ENCODE data around the gene CUX1. TPM values are rescaled to one million over a fixed set of nuclear protein-coding genes. Genes with fewer than 3 reads are reported as not detected.

Gene CUX1
- total RNA-seq, 4 donors from 2014 or later = 42.8 to 59.0 (median 47.4) TPM

DNA sequence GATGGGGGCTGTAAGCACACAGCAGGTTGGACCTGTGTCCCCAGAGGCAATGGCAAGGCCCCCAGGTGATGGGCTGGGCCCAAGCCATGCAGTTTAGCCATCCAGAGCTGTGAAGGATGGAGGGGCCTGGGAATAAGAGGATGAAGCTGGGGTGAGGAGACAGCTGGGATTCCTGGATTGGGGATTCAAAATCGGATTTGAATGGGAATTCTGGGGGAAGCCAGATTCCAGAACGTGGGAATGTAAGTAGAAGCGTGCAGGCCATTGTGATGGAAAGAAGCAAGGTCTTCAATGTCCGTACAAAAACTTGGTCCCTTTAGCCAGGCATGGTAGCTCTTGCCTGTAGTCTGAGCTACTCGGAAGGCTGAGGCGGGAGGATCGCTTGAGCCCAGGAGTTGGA lies 479.1 kb downstream of the CUX1 start:
- TF ChIP-seq, protein P1, sequence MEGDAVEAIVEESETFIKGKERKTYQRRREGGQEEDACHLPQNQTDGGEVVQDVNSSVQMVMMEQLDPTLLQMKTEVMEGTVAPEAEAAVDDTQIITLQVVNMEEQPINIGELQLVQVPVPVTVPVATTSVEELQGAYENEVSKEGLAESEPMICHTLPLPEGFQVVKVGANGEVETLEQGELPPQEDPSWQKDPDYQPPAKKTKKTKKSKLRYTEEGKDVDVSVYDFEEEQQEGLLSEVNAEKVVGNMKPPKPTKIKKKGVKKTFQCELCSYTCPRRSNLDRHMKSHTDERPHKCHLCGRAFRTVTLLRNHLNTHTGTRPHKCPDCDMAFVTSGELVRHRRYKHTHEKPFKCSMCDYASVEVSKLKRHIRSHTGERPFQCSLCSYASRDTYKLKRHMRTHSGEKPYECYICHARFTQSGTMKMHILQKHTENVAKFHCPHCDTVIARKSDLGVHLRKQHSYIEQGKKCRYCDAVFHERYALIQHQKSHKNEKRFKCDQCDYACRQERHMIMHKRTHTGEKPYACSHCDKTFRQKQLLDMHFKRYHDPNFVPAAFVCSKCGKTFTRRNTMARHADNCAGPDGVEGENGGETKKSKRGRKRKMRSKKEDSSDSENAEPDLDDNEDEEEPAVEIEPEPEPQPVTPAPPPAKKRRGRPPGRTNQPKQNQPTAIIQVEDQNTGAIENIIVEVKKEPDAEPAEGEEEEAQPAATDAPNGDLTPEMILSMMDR (IDR thresholded peaks at IDR 0.05; ENCODE audit: low read depth) = no peak

DNA sequence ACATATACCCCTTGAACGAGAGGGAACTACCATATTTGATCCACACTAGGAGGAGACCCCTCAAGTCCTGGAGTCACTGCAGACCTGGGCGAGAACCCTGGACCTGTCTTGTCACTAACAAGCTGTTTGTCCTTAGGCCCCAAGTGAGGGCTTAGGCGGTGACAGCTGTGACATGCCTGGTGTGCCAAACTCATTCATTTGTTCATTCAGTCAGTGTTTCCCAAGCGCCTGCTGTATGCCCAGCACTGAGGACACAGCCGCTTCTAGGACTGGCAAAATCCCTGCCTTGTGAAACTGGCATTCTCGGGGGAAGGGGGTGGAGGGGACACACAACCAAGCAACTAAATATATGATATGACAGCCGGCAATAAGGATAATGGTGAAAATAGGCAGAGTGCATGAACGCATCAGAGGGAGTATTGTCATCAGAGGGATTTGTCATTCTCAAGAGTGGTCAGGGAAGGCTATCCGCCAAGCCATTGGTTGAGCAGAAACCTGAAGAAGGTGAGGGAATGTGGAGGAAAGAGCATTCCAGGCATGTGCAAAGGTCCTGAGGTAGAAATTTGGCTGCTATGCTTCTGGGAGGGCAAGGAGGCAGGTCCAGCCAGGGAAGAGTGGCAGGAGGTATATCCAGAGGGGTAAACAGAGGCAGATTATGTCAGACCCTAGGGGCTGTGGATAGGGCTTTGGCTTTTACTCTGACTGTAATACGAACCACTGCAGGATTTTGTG lies 480.2 kb downstream of the CUX1 start:
- TF ChIP-seq, protein P1 (IDR thresholded peaks at IDR 0.05; ENCODE audit: low read depth) = no peak

DNA sequence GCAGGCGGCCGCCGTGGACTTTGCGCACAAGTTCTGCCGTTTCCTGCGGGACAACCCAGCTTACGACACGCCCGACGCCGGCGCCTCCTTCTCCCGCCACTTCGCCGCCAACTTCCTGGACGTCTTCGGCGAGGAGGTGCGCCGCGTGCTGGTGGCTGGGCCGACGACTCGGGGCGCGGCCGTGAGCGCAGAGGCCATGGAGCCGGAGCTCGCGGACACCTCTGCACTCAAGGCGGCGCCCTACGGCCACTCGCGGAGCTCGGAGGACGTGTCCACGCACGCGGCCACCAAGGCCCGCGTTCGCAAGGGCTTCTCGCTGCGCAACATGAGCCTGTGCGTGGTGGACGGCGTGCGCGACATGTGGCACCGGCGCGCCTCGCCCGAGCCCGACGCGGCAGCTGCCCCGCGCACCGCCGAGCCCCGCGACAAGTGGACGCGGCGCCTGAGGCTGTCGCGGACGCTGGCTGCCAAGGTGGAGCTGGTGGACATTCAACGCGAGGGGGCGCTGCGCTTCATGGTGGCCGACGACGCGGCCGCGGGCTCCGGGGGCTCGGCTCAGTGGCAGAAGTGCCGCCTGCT lies 483.3 kb downstream of the CUX1 start:
- TF ChIP-seq, protein P1 (IDR thresholded peaks at IDR 0.05; ENCODE audit: low read depth) = no peak

DNA sequence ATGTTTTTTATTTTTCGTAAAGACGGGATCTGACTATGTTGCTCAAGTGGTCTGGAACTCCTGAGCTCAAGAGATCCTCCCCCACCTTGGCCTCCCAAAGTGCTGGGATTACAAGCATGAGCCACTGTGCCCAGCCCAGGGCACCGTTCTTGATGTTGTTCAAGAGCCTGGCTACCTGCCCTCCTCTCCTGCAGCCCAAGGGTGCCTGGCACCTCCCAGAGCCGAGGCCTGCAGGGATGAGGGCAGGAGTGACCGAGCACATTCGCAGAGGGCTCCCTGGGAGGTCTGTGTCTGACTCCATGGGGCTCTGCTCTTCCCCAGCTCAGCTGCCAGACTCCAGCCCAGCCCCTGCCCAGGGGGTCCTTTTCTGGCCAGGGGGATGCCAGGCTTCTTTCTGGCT lies 484.6 kb downstream of the CUX1 start:
- TF ChIP-seq, protein P1 (IDR thresholded peaks at IDR 0.05; ENCODE audit: low read depth) = no peak

DNA sequence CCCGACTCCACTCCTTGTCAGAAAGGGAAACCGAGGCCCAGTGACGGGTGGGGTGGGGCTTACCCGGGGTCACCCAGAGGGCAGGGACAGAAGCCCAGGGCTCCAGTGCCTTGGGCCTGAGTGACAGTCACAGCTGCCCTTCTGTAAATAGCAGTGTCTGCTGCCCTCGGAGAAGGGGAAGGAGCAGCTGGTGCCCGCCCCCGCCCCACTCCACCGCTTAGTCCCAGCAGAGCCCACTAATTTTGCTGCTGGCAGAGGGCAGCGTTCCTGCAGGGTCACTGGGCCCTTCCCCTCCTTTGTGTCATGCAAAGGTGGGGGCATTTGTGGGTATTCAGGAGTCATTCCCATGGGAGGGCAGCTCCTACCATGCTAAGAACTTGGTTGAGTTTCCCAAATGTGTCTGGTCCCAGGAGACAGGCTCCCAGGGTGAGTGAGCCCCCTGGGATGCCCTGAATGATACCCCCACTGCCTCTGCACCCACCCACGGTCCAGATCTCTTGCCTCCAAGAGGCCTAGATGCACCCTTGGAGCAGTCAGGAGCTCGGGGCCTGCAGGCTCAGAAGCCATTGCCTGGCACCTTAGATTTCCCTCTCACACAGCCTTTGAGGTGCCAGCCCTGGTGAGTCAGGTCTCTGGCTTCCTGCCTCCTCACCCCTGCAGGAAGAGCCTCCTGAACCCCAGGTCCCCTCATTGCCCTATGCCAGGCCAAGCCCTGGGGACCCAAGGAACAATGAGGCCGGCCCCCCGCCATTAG lies 486.4 kb downstream of the CUX1 start:
- TF ChIP-seq, protein P1 (IDR thresholded peaks at IDR 0.05; ENCODE audit: low read depth) = no peak

DNA sequence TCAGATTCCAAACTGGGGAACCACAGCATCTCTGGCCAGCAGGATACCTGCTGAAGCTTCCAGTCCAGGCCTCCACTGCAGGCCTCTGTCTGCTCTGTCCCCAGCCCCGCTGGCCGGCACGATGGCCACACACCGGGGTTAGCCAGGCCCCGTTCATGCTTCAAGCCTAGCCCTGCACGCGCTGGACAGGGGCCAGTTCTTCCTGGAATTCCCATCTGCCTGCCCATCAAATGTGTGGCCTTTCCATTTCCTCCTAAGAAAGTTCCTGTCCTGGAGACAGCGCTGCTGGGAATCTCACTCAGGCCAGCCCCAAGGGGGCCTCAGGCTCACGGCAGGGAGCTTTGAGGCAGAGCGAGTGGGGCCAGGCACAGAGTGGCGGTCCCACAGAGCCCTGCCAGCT lies 487.2 kb downstream of the CUX1 start:
- TF ChIP-seq, protein P1 (IDR thresholded peaks at IDR 0.05; ENCODE audit: low read depth) = no peak

All from subcutaneous adipose tissue (tissue), 4 donors.